Type B pancreatic cell (in vitro differentiated cells): ENCODE results near the gene C1QTNF4. TPM values are rescaled to one million over a fixed set of nuclear protein-coding genes. Genes with fewer than 3 reads are reported as not detected.

Source experiments
- DNase-seq: peaks from one replicate; pipeline ENCODE4 v3.0.0; 2021; ENCODE audit warnings: mixed read lengths; ENCODE audit not compliant: unreplicated experiment; ENCODE audit errors: extremely low spot score
- H3K27ac Mint-ChIP-seq: 2 replicates; pipeline ENCODE4 v1.8.0; 2021; ENCODE audit warnings: mild to moderate bottlenecking, mixed read lengths
- H3K27me3 Mint-ChIP-seq: 2 replicates; pipeline ENCODE4 v1.8.0; 2021; ENCODE audit warnings: mixed read lengths
- H3K36me3 Mint-ChIP-seq: 2 replicates; pipeline ENCODE4 v1.8.0; 2021; ENCODE audit warnings: mixed read lengths
- H3K4me1 Mint-ChIP-seq: one replicate; pipeline ENCODE4 v1.8.0; 2021; ENCODE audit warnings: mixed read lengths; ENCODE audit not compliant: unreplicated experiment
- H3K4me3 Mint-ChIP-seq: 2 replicates; pipeline ENCODE4 v1.8.0; 2021; ENCODE audit warnings: mild to moderate bottlenecking, mixed read lengths
- H3K9me3 Mint-ChIP-seq: 2 replicates; pipeline ENCODE4 v1.8.0; 2021; ENCODE audit warnings: mixed read lengths
- total RNA-seq: library from RNA; stranded (reverse); gene quantifications from 2 replicates; pipeline ENCODE4 v1.2.1, GENCODE V29; 2021; ENCODE audit warnings: low replicate concordance
- TF ChIP-seq, protein P1 (sequence below): fragments of 200-600 bp; sonication (generic); conservative IDR thresholded peaks from 2 replicates; pipeline ENCODE4 v1.5.0; 2021; ENCODE audit warnings: antibody characterized with exemption, mild to moderate bottlenecking

Gene C1QTNF4
- total RNA-seq, 1 donor from 2014 or later, result 11.7 TPM

DNA sequence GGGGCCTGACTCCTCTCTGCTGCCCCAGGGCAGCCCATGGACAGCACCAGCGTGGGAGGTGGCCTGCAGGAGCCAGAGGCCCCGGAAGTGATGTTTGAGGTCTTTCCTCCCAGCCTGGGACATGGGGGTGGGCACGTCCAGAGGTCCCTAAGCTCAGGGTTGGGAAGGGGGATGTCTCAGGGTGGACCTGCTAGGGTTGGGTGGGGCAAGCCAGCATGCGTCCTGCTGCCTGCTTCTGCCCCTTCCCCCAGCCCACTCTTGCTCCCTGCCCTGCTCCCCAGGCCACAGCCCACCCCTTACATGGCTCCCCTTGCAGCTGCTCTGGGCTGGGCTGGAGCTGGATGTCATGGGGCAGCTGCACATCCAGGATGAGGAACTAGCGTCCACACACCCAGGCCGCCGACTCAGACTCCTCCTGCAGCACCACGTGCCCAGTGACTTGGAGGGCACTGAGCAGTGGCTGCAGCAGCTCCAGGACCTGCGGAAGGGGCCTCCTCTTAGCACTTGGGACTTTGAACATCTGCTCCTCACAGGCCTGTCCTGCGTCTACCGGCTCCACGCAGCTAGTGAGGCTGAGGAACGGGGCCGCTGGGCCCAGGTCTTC is 6.4 kb downstream of the C1QTNF4 start:
- Mint-ChIP-seq H3K4me1 (peaks cover 9% of the 10 kb centered on the region), H3K9me3 (no peaks in the 10 kb centered on the region), H3K36me3 (peaks cover 14% of the 10 kb centered on the region), H3K27ac (no peak overlapping the region), H3K27me3 (peaks cover 11% of the 10 kb centered on the region), H3K4me3 (no peak overlapping the region)
- no peak for DNase-seq
- TF ChIP-seq, protein P1, sequence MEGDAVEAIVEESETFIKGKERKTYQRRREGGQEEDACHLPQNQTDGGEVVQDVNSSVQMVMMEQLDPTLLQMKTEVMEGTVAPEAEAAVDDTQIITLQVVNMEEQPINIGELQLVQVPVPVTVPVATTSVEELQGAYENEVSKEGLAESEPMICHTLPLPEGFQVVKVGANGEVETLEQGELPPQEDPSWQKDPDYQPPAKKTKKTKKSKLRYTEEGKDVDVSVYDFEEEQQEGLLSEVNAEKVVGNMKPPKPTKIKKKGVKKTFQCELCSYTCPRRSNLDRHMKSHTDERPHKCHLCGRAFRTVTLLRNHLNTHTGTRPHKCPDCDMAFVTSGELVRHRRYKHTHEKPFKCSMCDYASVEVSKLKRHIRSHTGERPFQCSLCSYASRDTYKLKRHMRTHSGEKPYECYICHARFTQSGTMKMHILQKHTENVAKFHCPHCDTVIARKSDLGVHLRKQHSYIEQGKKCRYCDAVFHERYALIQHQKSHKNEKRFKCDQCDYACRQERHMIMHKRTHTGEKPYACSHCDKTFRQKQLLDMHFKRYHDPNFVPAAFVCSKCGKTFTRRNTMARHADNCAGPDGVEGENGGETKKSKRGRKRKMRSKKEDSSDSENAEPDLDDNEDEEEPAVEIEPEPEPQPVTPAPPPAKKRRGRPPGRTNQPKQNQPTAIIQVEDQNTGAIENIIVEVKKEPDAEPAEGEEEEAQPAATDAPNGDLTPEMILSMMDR, result no peak

DNA sequence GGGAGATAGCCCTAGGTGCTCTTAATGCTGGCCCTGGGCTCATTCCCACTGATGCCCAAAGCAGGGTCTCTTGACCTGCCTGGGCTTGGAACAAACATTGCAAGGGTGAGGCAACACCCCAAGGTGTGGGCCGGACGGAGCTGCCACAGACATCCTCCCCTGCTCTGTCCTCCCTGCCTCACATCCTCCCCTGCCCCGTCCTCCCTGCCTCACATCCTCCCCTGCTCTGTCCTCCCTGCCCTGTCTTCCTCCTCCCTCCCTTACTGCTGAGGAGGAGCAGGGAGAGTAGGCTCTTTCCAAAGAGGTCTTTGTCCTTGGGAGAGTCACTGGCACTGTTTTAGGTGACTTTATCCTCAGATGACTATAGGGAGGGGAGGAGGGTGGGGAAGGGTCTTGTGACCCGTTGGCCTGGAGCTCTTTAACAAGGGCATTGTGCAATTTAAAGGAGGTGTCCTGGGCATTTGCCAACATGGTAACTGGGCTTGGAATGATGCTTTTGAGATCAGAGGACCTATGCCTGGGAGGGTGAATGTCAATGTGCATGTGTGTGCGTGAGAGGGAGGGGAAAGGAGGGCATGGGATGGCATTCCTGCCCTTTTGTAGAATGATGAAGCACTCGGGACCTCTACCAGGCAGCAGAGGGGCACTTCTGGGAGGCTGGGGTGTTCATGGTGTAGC is 7.0 kb downstream of the C1QTNF4 start:
- H3K27ac Mint-ChIP-seq, result no peak overlapping the region
- no peak overlapping the region for H3K4me3 Mint-ChIP-seq
- TF ChIP-seq, protein P1, result no peak

DNA sequence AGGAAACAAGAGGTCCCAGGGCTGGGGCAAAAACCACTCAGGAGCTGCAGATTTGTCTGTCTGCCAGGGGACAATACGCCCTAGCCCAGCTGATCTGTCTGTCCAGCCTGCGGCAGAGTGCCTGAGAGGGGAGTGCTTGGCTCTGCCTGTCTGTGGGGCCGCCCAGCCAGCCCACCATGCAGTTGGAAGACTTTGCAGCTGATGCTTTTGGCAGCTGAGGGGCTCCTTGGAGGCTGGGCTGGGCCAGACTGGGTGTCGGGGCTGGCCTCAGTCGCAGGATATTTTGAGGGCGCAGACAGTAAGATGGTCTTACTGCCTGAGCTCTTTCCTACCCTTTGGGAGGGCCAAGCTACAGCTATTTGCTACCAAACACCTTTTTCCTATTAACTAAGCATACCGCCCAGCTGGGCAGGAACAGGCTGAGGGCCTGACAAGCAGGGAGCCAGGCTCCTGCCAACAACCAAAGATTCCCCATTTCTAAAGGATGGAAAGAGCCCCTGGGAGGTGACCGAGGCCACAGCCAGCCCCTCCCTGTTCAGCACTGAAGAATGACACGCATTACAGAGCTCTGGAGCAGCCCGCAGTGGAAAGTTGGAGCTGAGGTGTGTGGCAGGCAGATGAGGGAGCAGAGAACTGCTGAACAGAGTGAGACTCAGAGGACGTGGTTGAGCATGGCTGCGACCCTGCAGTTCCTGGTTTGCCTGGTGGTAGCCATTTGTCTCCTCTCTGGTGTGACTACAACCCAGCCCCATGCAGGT is 7.9 kb downstream of the C1QTNF4 start, which contains the start of gene FAM180B:
TSS of gene FAM180B (plus strand) at position 581 of the 758 bp plus-strand sequence. CDS start at position 672, 91 bp downstream.
- TF ChIP-seq, protein P1, result no peak
- Mint-ChIP-seq H3K4me1 (peaks cover 5% of the 10 kb centered on the region), H3K9me3 (no peaks in the 10 kb centered on the region), H3K27ac (peak within 1 kb of the TSS; percentile 24), H3K27me3 (no peaks in the 10 kb centered on the region), H3K4me3 (no peak within 1 kb of the TSS), H3K36me3 (peaks cover 22% of the 10 kb centered on the region)
- no peak for DNase-seq

More for the DNA sequence above, 7.0 kb downstream of the C1QTNF4 start:
- H3K4me1 Mint-ChIP-seq, result peaks cover 9% of the 10 kb centered on the region
- no peak for DNase-seq
- H3K36me3 Mint-ChIP-seq, result peaks cover 17% of the 10 kb centered on the region
- H3K9me3 Mint-ChIP-seq, result no peaks in the 10 kb centered on the region
- H3K27me3 Mint-ChIP-seq, result peaks cover 4% of the 10 kb centered on the region

DNA sequence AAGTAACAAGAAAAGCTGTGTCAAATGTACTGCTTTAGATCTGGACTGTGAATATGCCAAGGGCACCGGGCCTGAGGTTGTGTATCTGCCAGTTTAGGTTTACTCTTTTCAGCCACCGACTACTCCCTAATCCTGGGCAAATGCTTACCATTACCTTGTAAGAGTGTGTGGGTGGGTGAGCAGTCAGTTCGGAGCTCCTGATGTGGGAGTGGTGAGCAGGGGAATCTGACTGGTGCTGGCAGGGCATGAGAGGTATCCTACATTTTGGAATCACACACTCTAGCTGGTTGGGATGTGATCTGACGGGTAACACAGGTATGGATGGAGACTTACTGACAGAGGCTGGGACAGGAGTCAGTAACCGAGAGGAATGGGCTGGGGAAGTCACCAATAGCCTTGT is 10.4 kb downstream of the C1QTNF4 start:
- Mint-ChIP-seq H3K4me3 (no peak overlapping the region), H3K36me3 (peaks cover 28% of the 10 kb centered on the region), H3K4me1 (peaks cover 6% of the 10 kb centered on the region), H3K27me3 (no peaks in the 10 kb centered on the region), H3K27ac (no peak overlapping the region), H3K9me3 (no peaks in the 10 kb centered on the region)
- DNase-seq, result no peak
- TF ChIP-seq, protein P1, result no peak

DNA sequence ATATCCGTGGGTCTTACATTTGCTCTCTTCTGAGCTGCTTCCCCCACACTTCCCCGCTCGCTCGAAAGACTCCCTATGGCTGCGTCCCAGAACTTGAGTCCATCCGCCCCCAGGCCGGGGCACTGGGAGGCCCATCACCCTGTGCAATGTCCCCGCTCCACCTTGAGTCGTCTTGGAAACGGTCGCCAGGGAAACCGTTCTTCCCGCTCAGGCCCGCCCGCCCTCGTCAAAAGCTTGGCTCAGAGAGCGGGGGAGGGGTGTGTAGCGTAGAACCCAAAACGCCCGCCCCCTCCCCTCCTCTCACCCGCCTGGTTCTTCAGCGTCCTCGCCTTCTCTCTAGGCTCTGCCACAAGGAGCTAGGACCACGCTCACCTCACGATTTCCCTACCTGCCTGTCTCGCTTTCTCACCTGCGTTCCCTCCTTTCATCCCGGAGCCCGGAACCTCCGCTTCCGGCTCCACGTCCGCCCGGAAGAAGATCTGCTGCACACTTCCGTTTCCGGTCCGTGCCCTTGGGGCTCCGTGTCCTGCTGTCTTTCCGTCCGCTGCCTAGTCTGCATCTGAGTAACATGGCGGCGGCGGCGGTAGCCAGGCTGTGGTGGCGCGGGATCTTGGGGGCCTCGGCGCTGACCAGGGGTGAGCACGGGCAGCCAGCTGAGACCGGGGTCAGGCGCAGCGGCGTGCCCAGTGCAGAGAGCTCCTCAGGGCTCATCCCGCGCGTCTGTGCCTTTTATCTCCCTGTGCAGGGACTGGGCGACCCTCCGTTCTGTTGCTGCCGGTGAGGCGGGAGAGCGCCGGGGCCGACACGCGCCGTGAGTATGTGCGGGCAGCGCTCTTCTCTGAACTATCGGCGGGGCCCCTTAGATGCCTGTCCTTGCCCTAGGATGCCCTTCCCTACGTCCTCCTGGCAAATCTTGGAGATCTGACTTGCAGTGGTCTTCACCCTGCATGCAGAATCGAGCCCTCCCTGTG is 15.4 kb downstream of the C1QTNF4 start, which contains the start of the genes KBTBD4 and NDUFS3:
TSS of gene KBTBD4 (minus strand) at position 447 of the 971 bp plus-strand sequence. CDS start at position 428, 19 bp downstream.
TSS of gene NDUFS3 (plus strand) at position 551 of the 971 bp plus-strand sequence. CDS start at position 569, 18 bp downstream.
- peaks cover 29% of the 10 kb centered on the region for H3K36me3 Mint-ChIP-seq
- H3K4me3 Mint-ChIP-seq, result peak within 1 kb of the TSS; percentile 99
- peak; percentile 92 for DNase-seq
- H3K27me3 Mint-ChIP-seq, result no peaks in the 10 kb centered on the region
- peak within 1 kb of the TSS; percentile 99 for H3K27ac Mint-ChIP-seq
- TF ChIP-seq, protein P1, result no peak
- H3K9me3 Mint-ChIP-seq, result no peaks in the 10 kb centered on the region
- H3K4me1 Mint-ChIP-seq, result peaks cover 16% of the 10 kb centered on the region
